ENCODE results near the gene ZNF222.

- TF ChIP-seq CTCF (IDR thresholded peaks at IDR 0.05) (peak in 2 of 6 experiments; percentile 15 to 18), POLR2A (IDR thresholded peaks at IDR 0.05) (no peak)
These were observed 21.6 kb upstream of the ZNF222 start for GRCh38 chr19:44003461-44004009.
